Hepatocyte (in vitro differentiated cells): ENCODE data around the gene ACP7.

ENCODE experiments used
- CTCF ChIP-seq: fragments of 200-600 bp; sonication (generic); IDR thresholded peaks from 2 replicates; pipeline ENCODE4 v1.5.1; 2016; ENCODE audit warnings: antibody characterized with exemption, mild to moderate bottlenecking; ENCODE audit not compliant: poor library complexity
- EZH2 ChIP-seq: fragments of 200-600 bp; sonication (generic); IDR thresholded peaks from 2 replicates; pipeline ENCODE4 v1.6.1; 2016; ENCODE audit warnings: antibody characterized with exemption, mild to moderate bottlenecking, borderline replicate concordance
- EZH2phosphoT487 ChIP-seq: fragments of 200-600 bp; sonication (generic); IDR thresholded peaks from one replicate; pipeline ENCODE4 v1.6.1; 2018; ENCODE audit warnings: antibody characterized with exemption, mild to moderate bottlenecking, low read depth, moderate library complexity; ENCODE audit not compliant: unreplicated experiment, severe bottlenecking

GRCh38 chr19:39099341-39099740, 15.2 kb downstream of the ACP7 start:
- TF ChIP-seq CTCF (no peak), EZH2 (no peak), EZH2phosphoT487 (no peak)
